ENCODE data around the gene ARAF.

GRCh38 chrX:47560179-47560933, 649 bp upstream of the ARAF start:
- TF ChIP-seq CTCF (IDR thresholded peaks at IDR 0.05) = no peak
- TF ChIP-seq POLR2A (IDR thresholded peaks at IDR 0.05) = no peak
